Endothelial cell of umbilical vein (primary cell): ENCODE data around the gene ARFIP1.

Source experiments
- FOS ChIP-seq: IDR thresholded peaks from 2 replicates; pipeline ENCODE4 v1.6.1; 2011; ENCODE audit warnings: mild to moderate bottlenecking, low read length, moderate library complexity, borderline replicate concordance; ENCODE audit not compliant: insufficient read depth
- POLR2A ChIP-seq: IDR thresholded peaks from 2 replicates; pipeline ENCODE4 v1.6.1; 2012; ENCODE audit warnings: low read depth, mild to moderate bottlenecking, control low read depth, low read length
- POLR2AphosphoS5 ChIP-seq: IDR thresholded peaks from 2 replicates; pipeline ENCODE4 v1.6.1; 2012; ENCODE audit warnings: low read depth, mild to moderate bottlenecking, control low read depth, low read length, moderate library complexity; ENCODE audit not compliant: insufficient read depth
- TF ChIP-seq, protein P1 (sequence below), 2 donors: IDR thresholded peaks; 1 replicate in 1 of 2; 2 replicates in 1 of 2; pipeline ENCODE4 v1.5.1; 2011; ENCODE audit warnings: low read length in 2 of 2, mild to moderate bottlenecking in 2 of 2, moderate library complexity in 2 of 2, control low read depth in 1 of 2, inconsistent platforms in 1 of 2, low read depth in 1 of 2; ENCODE audit not compliant: insufficient read depth in 1 of 2; ENCODE audit errors: extremely low read depth in 1 of 2

DNA sequence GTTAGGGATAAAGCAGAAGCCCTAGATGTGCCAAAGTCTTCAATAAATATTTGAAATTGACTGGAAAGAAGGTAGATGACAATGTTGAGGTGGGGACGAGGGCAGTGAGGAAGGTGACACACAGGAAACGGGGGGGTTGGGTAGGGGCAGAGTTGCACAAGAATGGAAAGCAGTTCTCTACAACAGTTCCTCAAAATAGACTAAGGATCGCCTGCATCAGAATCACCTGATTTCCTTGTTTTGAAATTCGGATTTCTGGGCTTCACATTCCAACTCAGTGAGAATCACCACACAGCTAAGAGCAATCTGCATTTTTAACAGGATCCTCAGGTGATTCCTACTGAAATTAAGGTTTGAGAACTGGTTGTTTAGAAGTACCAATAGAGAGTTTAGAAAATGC is 70.6 kb downstream of the ARFIP1 start:
- TF ChIP-seq POLR2AphosphoS5 (no peak), POLR2A (no peak), FOS (no peak)
- TF ChIP-seq, protein P1, sequence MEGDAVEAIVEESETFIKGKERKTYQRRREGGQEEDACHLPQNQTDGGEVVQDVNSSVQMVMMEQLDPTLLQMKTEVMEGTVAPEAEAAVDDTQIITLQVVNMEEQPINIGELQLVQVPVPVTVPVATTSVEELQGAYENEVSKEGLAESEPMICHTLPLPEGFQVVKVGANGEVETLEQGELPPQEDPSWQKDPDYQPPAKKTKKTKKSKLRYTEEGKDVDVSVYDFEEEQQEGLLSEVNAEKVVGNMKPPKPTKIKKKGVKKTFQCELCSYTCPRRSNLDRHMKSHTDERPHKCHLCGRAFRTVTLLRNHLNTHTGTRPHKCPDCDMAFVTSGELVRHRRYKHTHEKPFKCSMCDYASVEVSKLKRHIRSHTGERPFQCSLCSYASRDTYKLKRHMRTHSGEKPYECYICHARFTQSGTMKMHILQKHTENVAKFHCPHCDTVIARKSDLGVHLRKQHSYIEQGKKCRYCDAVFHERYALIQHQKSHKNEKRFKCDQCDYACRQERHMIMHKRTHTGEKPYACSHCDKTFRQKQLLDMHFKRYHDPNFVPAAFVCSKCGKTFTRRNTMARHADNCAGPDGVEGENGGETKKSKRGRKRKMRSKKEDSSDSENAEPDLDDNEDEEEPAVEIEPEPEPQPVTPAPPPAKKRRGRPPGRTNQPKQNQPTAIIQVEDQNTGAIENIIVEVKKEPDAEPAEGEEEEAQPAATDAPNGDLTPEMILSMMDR (IDR thresholded peaks at IDR 0.05; ENCODE audit: extremely low read depth in 1 of 2, insufficient read depth in 1 of 2, low read depth in 1 of 2, low read length in 2 of 2), result no peak
